H1 (cell line): ENCODE results near the gene IRF4. TPM values are rescaled to one million over a fixed set of nuclear protein-coding genes. Genes with fewer than 3 reads are reported as not detected.
A peak's percentile ranks its signal among the peaks of the same experiment; 100 is the strongest.

Experiments used
- CTCF ChIA-PET: fragments of 300-600 bp; sonication (Branson Sonifier 250); formaldehyde crosslinking; loops from one replicate; lab custom pipeline; 2021; ENCODE audit not compliant: partially characterized antibody; lab: Charles Lee
- POLR2A ChIA-PET: fragments of 300-600 bp; sonication (Branson Sonifier 250); formaldehyde crosslinking; loops from one replicate; lab custom pipeline; 2021; ENCODE audit warnings: inconsistent platforms; ENCODE audit not compliant: partially characterized antibody; lab: Charles Lee
- DNase-seq, 2 experiments: peaks; one replicate each; pipeline versions ENCODE4 v3.0.0 to v3.0.0-alpha.2; 2010 to 2022; ENCODE audit warnings: low spot score in 2 of 2, low read depth in 1 of 2, mixed read lengths in 1 of 2
- FAIRE-seq: peaks from 2 replicates; lab custom pipeline; 2011; peaks lifted over from hg19 to GRCh38; lab: Jason Lieb, UNC
- H2AFZ ChIP-seq: 2 replicates; pipeline ENCODE4 v1.8.1; 2012; ENCODE audit warnings: low read length, inconsistent platforms
- H2AK5ac ChIP-seq: 2 replicates; pipeline ENCODE4 v1.6.1; 2013; ENCODE audit warnings: low read depth, low read length
- H2BK120ac ChIP-seq: replicated peaks from 2 replicates; pipeline ENCODE3; 2013; ENCODE audit warnings: low read depth, low read length, inconsistent platforms
- H2BK12ac ChIP-seq: 2 replicates; pipeline ENCODE4 v1.6.1; 2013; ENCODE audit warnings: low read depth, low read length
- H2BK15ac ChIP-seq: 2 replicates; pipeline ENCODE4 v1.6.1; 2013; ENCODE audit warnings: low read length
- H2BK20ac ChIP-seq: 2 replicates; pipeline ENCODE4 v1.6.1; 2013; ENCODE audit warnings: low read length
- H2BK5ac ChIP-seq: 2 replicates; pipeline ENCODE4 v1.6.1; 2013; ENCODE audit warnings: low read depth, low read length
- H3K14ac ChIP-seq: 2 replicates; pipeline ENCODE4 v1.6.1; 2013; ENCODE audit warnings: inconsistent platforms; ENCODE audit not compliant: insufficient read length
- H3K18ac ChIP-seq: 2 replicates; pipeline ENCODE4 v1.6.1; 2013; ENCODE audit warnings: low read length; ENCODE audit errors: extremely low read depth
- H3K23ac ChIP-seq: 2 replicates; pipeline ENCODE4 v1.6.1; 2013; ENCODE audit warnings: inconsistent platforms; ENCODE audit not compliant: insufficient read length
- H3K23me2 ChIP-seq: 2 replicates; pipeline ENCODE4 v1.6.1; 2013; ENCODE audit warnings: low read depth, low read length
- H3K27ac ChIP-seq: 2 replicates; pipeline ENCODE4 v1.6.1; 2011; ENCODE audit warnings: low read depth, low read length, inconsistent platforms
- H3K27me3 ChIP-seq, 4 experiments: replicated peaks in 1 of 4; 1 replicate in 1 of 4; 2 replicates in 3 of 4; pipeline versions ENCODE4 v1.6.1 to v1.8.1; 2011 to 2013; ENCODE audit warnings: low read length in 3 of 4, mild to moderate bottlenecking in 3 of 4, inconsistent platforms in 2 of 4, mixed read lengths in 2 of 4, moderate library complexity in 1 of 4; ENCODE audit not compliant: control insufficient read depth in 3 of 4, insufficient read depth in 3 of 4; ENCODE audit errors: extremely low read depth in 1 of 4
- H3K36me3 ChIP-seq, 4 experiments: 2 replicates each; pipeline versions ENCODE4 v1.6.1 to v1.8.1; 2011 to 2013; ENCODE audit warnings: mild to moderate bottlenecking in 4 of 4, low read length in 3 of 4, moderate library complexity in 2 of 4, control low read depth in 1 of 4, inconsistent platforms in 1 of 4; ENCODE audit not compliant: insufficient read depth in 4 of 4, control insufficient read depth in 2 of 4
- H3K4ac ChIP-seq: replicated peaks from 2 replicates; pipeline ENCODE3; 2013; ENCODE audit warnings: low read length, low read depth, mixed read lengths, inconsistent platforms; ENCODE audit not compliant: insufficient read length
- H3K4me1 ChIP-seq, 4 experiments: replicated peaks in 1 of 4; 1 replicate in 1 of 4; 2 replicates in 3 of 4; pipeline versions ENCODE4 v1.6.1 to v1.8.1; 2011 to 2013; ENCODE audit warnings: low read length in 3 of 4, inconsistent platforms in 2 of 4, mixed read lengths in 1 of 4; ENCODE audit not compliant: insufficient read depth in 4 of 4, control insufficient read depth in 3 of 4
- H3K4me2 ChIP-seq, 2 experiments: 2 replicates each; pipeline versions ENCODE4 v1.6.1 to v1.8.1; 2011 to 2013; ENCODE audit warnings: low read depth in 2 of 2, low read length in 2 of 2, control low read depth in 1 of 2, inconsistent platforms in 1 of 2, mild to moderate bottlenecking in 1 of 2; ENCODE audit not compliant: insufficient read depth in 1 of 2
- H3K4me3 ChIP-seq, 4 experiments: fragments of 200-600, 300-600 bp in 1 of 4; sonication (generic), shearing (Covaris generic), sonication (Bioruptor Twin) in 1 of 4; 2 replicates each; pipeline versions ENCODE4 v1.5.1 to v1.8.1; 2011 to 2016; ENCODE audit warnings: low read length in 4 of 4, low read depth in 3 of 4, control low read depth in 2 of 4, inconsistent platforms in 2 of 4, mild to moderate bottlenecking in 2 of 4, mixed read lengths in 1 of 4, moderate library complexity in 1 of 4; ENCODE audit not compliant: insufficient read depth in 2 of 4; ENCODE audit errors: extremely low read depth in 1 of 4
- H3K56ac ChIP-seq: replicated peaks from 2 replicates; pipeline ENCODE3; 2013; ENCODE audit warnings: low read depth, mild to moderate bottlenecking, mixed read lengths, low read length, inconsistent platforms; ENCODE audit not compliant: insufficient read length
- H3K79me1 ChIP-seq: 2 replicates; pipeline ENCODE4 v1.6.1; 2013; ENCODE audit warnings: low read depth, low read length, control low read depth
- H3K79me2 ChIP-seq, 2 experiments: 2 replicates each; pipeline versions ENCODE4 v1.6.1 to v1.8.1; 2012 to 2013; ENCODE audit warnings: low read length in 2 of 2, mild to moderate bottlenecking in 2 of 2, inconsistent platforms in 1 of 2; ENCODE audit not compliant: insufficient read depth in 2 of 2, control insufficient read depth in 1 of 2
- H3K9ac ChIP-seq, 4 experiments: replicated peaks in 1 of 4; 1 replicate in 1 of 4; 2 replicates in 3 of 4; pipeline versions ENCODE4 v1.6.1 to v1.8.1; 2011 to 2013; ENCODE audit warnings: low read depth in 3 of 4, low read length in 3 of 4, control low read depth in 2 of 4, mild to moderate bottlenecking in 2 of 4, moderate library complexity in 2 of 4, inconsistent platforms in 1 of 4; ENCODE audit errors: extremely low read depth in 1 of 4
- H3K9me3 ChIP-seq, 2 experiments: 2 replicates each; pipeline versions ENCODE4 v1.6.1 to v1.8.1; 2012 to 2013; ENCODE audit warnings: mild to moderate bottlenecking in 2 of 2, moderate library complexity in 2 of 2, control low read depth in 1 of 2, inconsistent platforms in 1 of 2, low read depth in 1 of 2, low read length in 1 of 2, mixed read lengths in 1 of 2; ENCODE audit not compliant: insufficient read depth in 2 of 2
- H4K20me1 ChIP-seq, 2 experiments: replicated peaks in 1 of 2; 2 replicates each; pipeline versions ENCODE3 to v1.8.1; 2011 to 2013; ENCODE audit warnings: inconsistent platforms in 2 of 2, low read length in 2 of 2, mild to moderate bottlenecking in 1 of 2; ENCODE audit not compliant: insufficient read depth in 2 of 2, control insufficient read depth in 1 of 2
- H4K5ac ChIP-seq: 2 replicates; pipeline ENCODE4 v1.6.1; 2013; ENCODE audit warnings: low read length, low read depth, mixed read lengths, inconsistent platforms; ENCODE audit not compliant: insufficient read length
- H4K8ac ChIP-seq: 2 replicates; pipeline ENCODE4 v1.8.0; 2013; ENCODE audit warnings: mild to moderate bottlenecking, moderate library complexity, low read length, inconsistent platforms; ENCODE audit not compliant: insufficient read depth; ENCODE audit errors: extremely low read depth
- H4K91ac ChIP-seq: replicated peaks from 2 replicates; pipeline ENCODE3; 2013; ENCODE audit warnings: low read length, mixed read lengths, inconsistent platforms; ENCODE audit not compliant: insufficient read length
- EP300 ChIP-seq, 2 experiments: IDR thresholded peaks; 1 replicate in 1 of 2; 2 replicates in 1 of 2; pipeline ENCODE4 v1.6.1; 2011 to 2012; ENCODE audit warnings: low read depth in 2 of 2, low read length in 2 of 2, mild to moderate bottlenecking in 2 of 2, borderline replicate concordance in 1 of 2, inconsistent platforms in 1 of 2, moderate library complexity in 1 of 2
- JUND ChIP-seq: IDR thresholded peaks from 2 replicates; pipeline ENCODE4 v1.6.1; 2011; ENCODE audit warnings: mild to moderate bottlenecking, improper control_type of control experiment, low read length
- POLR2A ChIP-seq, 2 experiments: IDR thresholded peaks; 1 replicate in 1 of 2; 2 replicates in 1 of 2; pipeline ENCODE4 v1.6.1; 2011; ENCODE audit warnings: low read depth in 2 of 2, low read length in 2 of 2, mild to moderate bottlenecking in 2 of 2; ENCODE audit errors: control extremely low read depth in 1 of 2
- SIN3A ChIP-seq, 2 experiments: IDR thresholded peaks in 1 of 2; conservative IDR thresholded peaks in 1 of 2; 2 replicates each; pipeline ENCODE4 v1.6.1; 2011 to 2012; ENCODE audit warnings: low read length in 2 of 2, improper control_type of control experiment in 1 of 2, low read depth in 1 of 2, mild to moderate bottlenecking in 1 of 2
- SP4 ChIP-seq: IDR thresholded peaks from 2 replicates; pipeline ENCODE4 v1.6.1; 2012; ENCODE audit warnings: low read length, inconsistent platforms
- TAF1 ChIP-seq: IDR thresholded peaks from 2 replicates; pipeline ENCODE4 v1.6.1; 2011; ENCODE audit warnings: mild to moderate bottlenecking, low read depth, low read length
- WGBS, 2 experiments: shearing (Covaris generic) in 1 of 2; methylation state at CpG; one replicate each; pipeline versions ENCODE4 v1.1.6 to v1.1.7; 2013 to 2015; ENCODE audit warnings: low lambda C conversion rate in 2 of 2, mixed read lengths in 2 of 2, inconsistent platforms in 1 of 2, low coverage in 1 of 2, missing lambda C conversion rate in 1 of 2; ENCODE audit not compliant: insufficient replicate concordance in 2 of 2, insufficient coverage in 1 of 2, insufficient read length in 1 of 2; ENCODE audit errors: extremely low coverage in 1 of 2, missing lambda C conversion rate in 1 of 2; 5-methylcytosine and 5-hydroxymethylcytosine counted together
- polyA plus RNA-seq, 7 experiments: library from polyadenylated mRNA; depleted of rRNA in 3 of 7; stranded (reverse) in 5 of 7; unstranded in 2 of 7; fragments of >200 nt in 5 of 7; fragments of 200-250 nt in 2 of 7; gene quantifications; 1 replicate in 5 of 7; 2 replicates in 1 of 7; 4 replicates in 1 of 7; pipeline versions ENCODE4 v1.2.1 to v1.2.3, GENCODE V29; 2011 to 2013; ENCODE audit warnings: missing spikeins in 2 of 7, mixed read lengths in 2 of 7
- total RNA-seq: library from RNA; stranded (reverse); fragmentation: NEBNext Ultra II Directional; extraction: Animal tissue kit (Norgen Biotek cat#: 25700); gene quantifications from 2 replicates; pipeline ENCODE4 v1.2.1, GENCODE V29; 2021
- TF ChIP-seq, protein P1 (sequence below), 3 experiments: IDR thresholded peaks; 1 replicate in 2 of 3; 2 replicates in 1 of 3; pipeline versions ENCODE4 v1.5.1 to v1.6.1; 2011; ENCODE audit warnings: low read length in 3 of 3, mild to moderate bottlenecking in 3 of 3, inconsistent platforms in 2 of 3, low read depth in 1 of 3, moderate library complexity in 1 of 3; ENCODE audit not compliant: insufficient read depth in 1 of 3; ENCODE audit errors: control extremely low read depth in 1 of 3
- TF ChIP-seq, protein P2 (sequence below): IDR thresholded peaks from 2 replicates; pipeline ENCODE4 v1.6.1; 2011; ENCODE audit warnings: low read depth, mild to moderate bottlenecking, low read length; ENCODE audit not compliant: insufficient read depth

The IRF4 gene
- total and polyA plus RNA-seq, 2 of the 8 experiments (the other 6 are each of a cell fraction or from before 2014, with no cell fraction given) = 0.77 to 2.1 TPM

DNA sequence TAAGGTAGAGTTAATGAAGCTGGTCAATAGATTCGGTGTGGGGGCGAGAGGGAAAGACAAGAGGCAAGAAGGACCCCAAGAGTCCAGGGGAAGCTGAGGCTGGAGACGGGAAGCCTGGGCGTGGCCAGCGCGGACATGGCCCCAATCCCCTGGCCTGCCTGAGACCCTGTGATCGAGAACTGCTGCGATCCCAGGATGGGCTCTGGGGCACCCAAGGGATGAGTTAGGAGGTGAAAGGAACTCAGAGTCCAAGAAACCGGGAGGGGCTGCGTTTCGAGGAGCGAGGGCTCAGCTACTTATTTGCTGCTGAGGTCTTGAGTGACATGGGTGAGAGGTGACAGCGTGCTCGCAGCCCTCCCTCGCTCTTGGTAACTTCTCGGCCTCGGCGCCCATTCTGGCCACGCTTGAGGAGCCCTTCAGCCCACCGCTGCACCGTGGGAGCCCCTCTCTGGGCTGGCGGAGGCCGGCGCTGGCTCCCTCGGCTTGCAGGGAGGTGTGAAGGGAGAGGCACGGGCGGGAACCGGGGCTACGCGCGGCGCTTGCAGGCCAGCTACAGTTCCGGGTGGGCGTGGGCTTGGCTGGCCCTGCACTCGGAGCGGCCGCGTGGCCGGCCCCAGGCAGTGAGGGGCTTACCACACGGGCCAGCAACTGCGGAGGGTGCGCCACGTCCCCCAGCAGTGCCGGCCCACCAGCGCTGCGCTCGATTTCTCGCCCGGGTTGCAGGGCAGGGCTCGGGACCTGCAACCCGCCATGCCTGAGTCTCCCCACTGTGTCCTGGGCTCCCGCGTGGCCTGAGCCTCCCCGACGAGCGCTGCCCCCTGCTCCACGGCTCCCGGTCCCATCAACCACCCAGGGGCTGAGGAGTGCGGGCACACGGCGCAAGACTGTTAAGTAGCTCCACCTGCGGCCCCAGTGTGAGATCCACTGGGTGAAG lies 58.2 kb downstream of the IRF4 start:
- Histone ChIP-seq H3K18ac (no peak overlapping the region), H2BK15ac (no peak overlapping the region), H3K79me2 (no peaks in the 10 kb centered on the region), H2BK12ac (no peak overlapping the region), H2AK5ac (no peak overlapping the region), H3K23me2 (no peaks in the 10 kb centered on the region), H3K27me3 (no peaks in the 10 kb centered on the region), H2BK5ac (no peak overlapping the region), H3K36me3 (no peaks in the 10 kb centered on the region; a peak in 1 of 8 replicates), H3K79me1 (no peaks in the 10 kb centered on the region), H2BK120ac (no peak overlapping the region), H3K56ac (no peak overlapping the region), H4K91ac (no peak overlapping the region), H3K9ac (no peak overlapping the region), H3K23ac (no peak overlapping the region), H3K4me3 (no peak overlapping the region), H4K5ac (no peak overlapping the region), H4K20me1 (no peaks in the 10 kb centered on the region), H3K4me1 (peaks cover 0 to 3% (median 0%) of the 10 kb centered on the region in 4 experiments; a peak in 1 of 7 replicates), H3K4ac (no peak overlapping the region), H3K14ac (no peak overlapping the region), H4K8ac (peak overlapping the region; percentile 20), H3K27ac (no peak overlapping the region), H3K9me3 (peaks cover 6 to 19% of the 10 kb centered on the region in 2 experiments; a peak in 3 of 4 replicates), H2BK20ac (no peak overlapping the region), H2AFZ (no peak overlapping the region), H3K4me2 (no peak overlapping the region)
- POLR2A ChIA-PET = interaction anchor here (1.2 kb wide), 1 partner anchor 13 kb away, joined by 3 read pairs; no protein-coding TSS in a partner anchor
- FAIRE-seq (no peak), DNase-seq (no peak)
- CTCF ChIA-PET = interaction anchor here (1.0 to 1.6 kb wide), 2 partner anchors 98 to 260 kb away, joined by 3 to 4 read pairs; no protein-coding TSS in a partner anchor
- WGBS, 2 experiments = 86% methylated on average over 54 of the region's 62 CpGs; no CpG with 5 or more reads in 1 of the 2 experiments
- TF ChIP-seq JUND = no peak
- TF ChIP-seq, protein P1, sequence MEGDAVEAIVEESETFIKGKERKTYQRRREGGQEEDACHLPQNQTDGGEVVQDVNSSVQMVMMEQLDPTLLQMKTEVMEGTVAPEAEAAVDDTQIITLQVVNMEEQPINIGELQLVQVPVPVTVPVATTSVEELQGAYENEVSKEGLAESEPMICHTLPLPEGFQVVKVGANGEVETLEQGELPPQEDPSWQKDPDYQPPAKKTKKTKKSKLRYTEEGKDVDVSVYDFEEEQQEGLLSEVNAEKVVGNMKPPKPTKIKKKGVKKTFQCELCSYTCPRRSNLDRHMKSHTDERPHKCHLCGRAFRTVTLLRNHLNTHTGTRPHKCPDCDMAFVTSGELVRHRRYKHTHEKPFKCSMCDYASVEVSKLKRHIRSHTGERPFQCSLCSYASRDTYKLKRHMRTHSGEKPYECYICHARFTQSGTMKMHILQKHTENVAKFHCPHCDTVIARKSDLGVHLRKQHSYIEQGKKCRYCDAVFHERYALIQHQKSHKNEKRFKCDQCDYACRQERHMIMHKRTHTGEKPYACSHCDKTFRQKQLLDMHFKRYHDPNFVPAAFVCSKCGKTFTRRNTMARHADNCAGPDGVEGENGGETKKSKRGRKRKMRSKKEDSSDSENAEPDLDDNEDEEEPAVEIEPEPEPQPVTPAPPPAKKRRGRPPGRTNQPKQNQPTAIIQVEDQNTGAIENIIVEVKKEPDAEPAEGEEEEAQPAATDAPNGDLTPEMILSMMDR (IDR thresholded peaks at IDR 0.05; ENCODE audit: control extremely low read depth in 1 of 3, insufficient read depth in 1 of 3, low read depth in 1 of 3, low read length in 3 of 3) = no peak
- no peak for TF ChIP-seq SIN3A (conservative IDR thresholded peaks at IDR 0.05 in 1 of 2, IDR thresholded peaks at IDR 0.05 in 1 of 2; ENCODE audit: low read depth in 1 of 2, low read length in 2 of 2)
- TF ChIP-seq POLR2A (IDR thresholded peaks at IDR 0.05; ENCODE audit: control extremely low read depth in 1 of 2, low read depth in 2 of 2, low read length in 2 of 2) = no peak
- TF ChIP-seq TAF1 = no peak
- TF ChIP-seq EP300 (IDR thresholded peaks at IDR 0.05; ENCODE audit: borderline replicate concordance in 1 of 2, low read depth in 2 of 2, low read length in 2 of 2) = no peak
- TF ChIP-seq, protein P2, sequence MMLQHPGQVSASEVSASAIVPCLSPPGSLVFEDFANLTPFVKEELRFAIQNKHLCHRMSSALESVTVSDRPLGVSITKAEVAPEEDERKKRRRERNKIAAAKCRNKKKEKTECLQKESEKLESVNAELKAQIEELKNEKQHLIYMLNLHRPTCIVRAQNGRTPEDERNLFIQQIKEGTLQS = no peak
- no peak for TF ChIP-seq SP4
